Endothelial cell (in vitro differentiated cells): ENCODE measurements around the gene BMPER. TPM values are rescaled to one million over a fixed set of nuclear protein-coding genes. Genes with fewer than 3 reads are reported as not detected.

Source experiments
- DNase-seq: peaks from one replicate; pipeline ENCODE4 v3.0.0; 2021; ENCODE audit warnings: low spot score
- H3K27ac Mint-ChIP-seq: one replicate; pipeline ENCODE4 v1.8.0; 2021; ENCODE audit warnings: mixed read lengths, inconsistent platforms; ENCODE audit not compliant: unreplicated experiment
- H3K27me3 Mint-ChIP-seq: one replicate; pipeline ENCODE4 v1.8.0; 2021; ENCODE audit warnings: mild to moderate bottlenecking, moderate library complexity, mixed read lengths, inconsistent platforms; ENCODE audit not compliant: unreplicated experiment
- H3K36me3 Mint-ChIP-seq: one replicate; pipeline ENCODE4 v1.8.0; 2021; ENCODE audit warnings: mild to moderate bottlenecking, low read depth, mixed read lengths, inconsistent platforms; ENCODE audit not compliant: unreplicated experiment
- H3K4me1 Mint-ChIP-seq: one replicate; pipeline ENCODE4 v1.8.0; 2021; ENCODE audit warnings: mild to moderate bottlenecking, mixed read lengths, inconsistent platforms; ENCODE audit not compliant: unreplicated experiment
- H3K4me3 Mint-ChIP-seq: one replicate; pipeline ENCODE4 v1.8.0; 2021; ENCODE audit warnings: mild to moderate bottlenecking, mixed read lengths, inconsistent platforms; ENCODE audit not compliant: unreplicated experiment
- H3K9me3 Mint-ChIP-seq: one replicate; pipeline ENCODE4 v1.8.0; 2021; ENCODE audit warnings: mixed read lengths, inconsistent platforms; ENCODE audit not compliant: unreplicated experiment
- CTCF ChIP-seq: fragments of 200-600 bp; sonication (generic); IDR thresholded peaks from one replicate; pipeline ENCODE4 v1.5.0; 2021; ENCODE audit warnings: antibody characterized with exemption; ENCODE audit not compliant: unreplicated experiment
- total RNA-seq: library from RNA; stranded (reverse); fragmentation: NEBNext Ultra II Directional; extraction: Animal tissue kit (Norgen Biotek cat#: 25700); gene quantifications from one replicate; pipeline ENCODE4 v1.2.1, GENCODE V29; 2021; ENCODE audit not compliant: unreplicated experiment

The BMPER gene
- total RNA-seq, 1 donor from 2014 or later = 2.5 TPM

- TF ChIP-seq CTCF = no peak
- no peaks in the 10 kb centered on the region for H3K4me1 Mint-ChIP-seq
- no peak overlapping the region for H3K4me3 Mint-ChIP-seq
- no peaks in the 10 kb centered on the region for H3K36me3 Mint-ChIP-seq
- H3K9me3 Mint-ChIP-seq = no peaks in the 10 kb centered on the region
- H3K27me3 Mint-ChIP-seq = peaks cover 5% of the 10 kb centered on the region
- no peak for DNase-seq
- H3K27ac Mint-ChIP-seq = no peak overlapping the region
These were observed 5.4 kb downstream of the BMPER start for GRCh38 chr7:33910756-33911155.

- peaks cover 2% of the 10 kb centered on the region for H3K27me3 Mint-ChIP-seq
- H3K36me3 Mint-ChIP-seq = no peaks in the 10 kb centered on the region
These were observed 11.2 kb downstream of the BMPER start for GRCh38 chr7:33916357-33917081.

GRCh38 chr7:33917661-33918060 lies 12.3 kb downstream of the BMPER start:
- Mint-ChIP-seq H3K4me3 (no peak overlapping the region), H3K27ac (no peak overlapping the region), H3K4me1 (peaks cover 6% of the 10 kb centered on the region), H3K27me3 (peaks cover 1% of the 10 kb centered on the region), H3K36me3 (no peaks in the 10 kb centered on the region), H3K9me3 (no peaks in the 10 kb centered on the region)
- TF ChIP-seq CTCF = no peak
- DNase-seq = no peak

More at GRCh38 chr7:33916357-33917081, 11.2 kb downstream of the BMPER start:
- no peak for DNase-seq
- Mint-ChIP-seq H3K4me3 (no peak overlapping the region), H3K9me3 (no peaks in the 10 kb centered on the region), H3K4me1 (peaks cover 6% of the 10 kb centered on the region), H3K27ac (no peak overlapping the region)
- no peak for TF ChIP-seq CTCF

- peaks cover 1% of the 10 kb centered on the region for H3K27me3 Mint-ChIP-seq
- peaks cover 6% of the 10 kb centered on the region for H3K4me1 Mint-ChIP-seq
- no peaks in the 10 kb centered on the region for H3K36me3 Mint-ChIP-seq
- H3K9me3 Mint-ChIP-seq = no peaks in the 10 kb centered on the region
- TF ChIP-seq CTCF = no peak
- DNase-seq = no peak
- no peak overlapping the region for H3K4me3 Mint-ChIP-seq
- H3K27ac Mint-ChIP-seq = no peak overlapping the region
These were observed 13.3 kb downstream of the BMPER start for GRCh38 chr7:33918438-33919143.

GRCh38 chr7:33919449-33919848 lies 14.1 kb downstream of the BMPER start:
- Mint-ChIP-seq H3K4me1 (peaks cover 6% of the 10 kb centered on the region), H3K4me3 (no peak overlapping the region), H3K36me3 (no peaks in the 10 kb centered on the region), H3K27me3 (peaks cover 1% of the 10 kb centered on the region), H3K9me3 (no peaks in the 10 kb centered on the region), H3K27ac (no peak overlapping the region)
- no peak for DNase-seq
- no peak for TF ChIP-seq CTCF
